ENCODE results near the gene NRN1. TPM values are rescaled to one million over a fixed set of nuclear protein-coding genes. Genes with fewer than 3 reads are reported as not detected.

NRN1 gene
- total RNA-seq, 3 donors from 2014 or later (not counting 1 experiment from before 2014, with no cell fraction given) = not detected

GRCh38 chr6:5981126-5982026, 25.3 kb downstream of the NRN1 start:
- Mint-ChIP-seq H3K36me3 (no peaks in the 10 kb centered on the region), H3K4me1 (peaks cover 6% of the 10 kb centered on the region in 2 donors), H3K9me3 (peaks cover 0 to 3% of the 10 kb centered on the region in 2 donors), H3K27me3 (ENCODE audit: low read depth in 2 of 2) (peaks cover 10 to 30% of the 10 kb centered on the region in 2 donors), H3K4me3 (no peak overlapping the region), H3K27ac (no peak overlapping the region)
- Histone ChIP-seq H3K36me3 (ENCODE audit: control insufficient read depth, insufficient read depth, low read length) (no peaks in the 10 kb centered on the region), H3K27ac (ENCODE audit: low read length) (no peak overlapping the region), H3K27me3 (ENCODE audit: control insufficient read depth, insufficient read depth, low read length) (no peaks in the 10 kb centered on the region), H3K9me3 (ENCODE audit: control insufficient read depth, insufficient read depth, low read length) (no peaks in the 10 kb centered on the region), H3K4me3 (ENCODE audit: low read length) (no peak overlapping the region), H3K4me1 (ENCODE audit: control insufficient read depth, insufficient read depth, low read length) (no peaks in the 10 kb centered on the region)
- ATAC-seq (no peak), DNase-seq (no peak)
- WGBS (ENCODE audit: insufficient coverage) = 86% methylated on average over 6 of the region's 7 CpGs
- intact Hi-C loops (cut with micrococcal nuclease) = no loop called here
- TF ChIP-seq, protein P1, sequence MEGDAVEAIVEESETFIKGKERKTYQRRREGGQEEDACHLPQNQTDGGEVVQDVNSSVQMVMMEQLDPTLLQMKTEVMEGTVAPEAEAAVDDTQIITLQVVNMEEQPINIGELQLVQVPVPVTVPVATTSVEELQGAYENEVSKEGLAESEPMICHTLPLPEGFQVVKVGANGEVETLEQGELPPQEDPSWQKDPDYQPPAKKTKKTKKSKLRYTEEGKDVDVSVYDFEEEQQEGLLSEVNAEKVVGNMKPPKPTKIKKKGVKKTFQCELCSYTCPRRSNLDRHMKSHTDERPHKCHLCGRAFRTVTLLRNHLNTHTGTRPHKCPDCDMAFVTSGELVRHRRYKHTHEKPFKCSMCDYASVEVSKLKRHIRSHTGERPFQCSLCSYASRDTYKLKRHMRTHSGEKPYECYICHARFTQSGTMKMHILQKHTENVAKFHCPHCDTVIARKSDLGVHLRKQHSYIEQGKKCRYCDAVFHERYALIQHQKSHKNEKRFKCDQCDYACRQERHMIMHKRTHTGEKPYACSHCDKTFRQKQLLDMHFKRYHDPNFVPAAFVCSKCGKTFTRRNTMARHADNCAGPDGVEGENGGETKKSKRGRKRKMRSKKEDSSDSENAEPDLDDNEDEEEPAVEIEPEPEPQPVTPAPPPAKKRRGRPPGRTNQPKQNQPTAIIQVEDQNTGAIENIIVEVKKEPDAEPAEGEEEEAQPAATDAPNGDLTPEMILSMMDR (IDR thresholded peaks at IDR 0.05) = no peak

GRCh38 chr6:5979650-5980420, 26.9 kb downstream of the NRN1 start:
- H3K36me3 Mint-ChIP-seq = no peaks in the 10 kb centered on the region
- H3K27ac Mint-ChIP-seq = no peak overlapping the region
- Histone ChIP-seq H3K4me3 (ENCODE audit: low read length) (no peak overlapping the region), H3K4me1 (ENCODE audit: control insufficient read depth, insufficient read depth, low read length) (no peaks in the 10 kb centered on the region), H3K9me3 (ENCODE audit: control insufficient read depth, insufficient read depth, low read length) (no peaks in the 10 kb centered on the region), H3K27me3 (ENCODE audit: control insufficient read depth, insufficient read depth, low read length) (no peaks in the 10 kb centered on the region), H3K27ac (ENCODE audit: low read length) (no peak overlapping the region), H3K36me3 (ENCODE audit: control insufficient read depth, insufficient read depth, low read length) (no peaks in the 10 kb centered on the region)
- H3K9me3 Mint-ChIP-seq = peaks cover 0 to 3% of the 10 kb centered on the region in 2 donors
- intact Hi-C loops (cut with micrococcal nuclease) = no loop called here
- peaks cover 6% of the 10 kb centered on the region in 2 donors for H3K4me1 Mint-ChIP-seq
- H3K4me3 Mint-ChIP-seq = no peak overlapping the region
- TF ChIP-seq, protein P1 (IDR thresholded peaks at IDR 0.05) = no peak
- H3K27me3 Mint-ChIP-seq (ENCODE audit: low read depth in 2 of 2) = peaks cover 16 to 24% of the 10 kb centered on the region in 2 donors
- DNase-seq = no peak
- no peak for ATAC-seq
- WGBS (ENCODE audit: insufficient coverage) = 70% methylated on average over 9 of the region's 9 CpGs

DNA sequence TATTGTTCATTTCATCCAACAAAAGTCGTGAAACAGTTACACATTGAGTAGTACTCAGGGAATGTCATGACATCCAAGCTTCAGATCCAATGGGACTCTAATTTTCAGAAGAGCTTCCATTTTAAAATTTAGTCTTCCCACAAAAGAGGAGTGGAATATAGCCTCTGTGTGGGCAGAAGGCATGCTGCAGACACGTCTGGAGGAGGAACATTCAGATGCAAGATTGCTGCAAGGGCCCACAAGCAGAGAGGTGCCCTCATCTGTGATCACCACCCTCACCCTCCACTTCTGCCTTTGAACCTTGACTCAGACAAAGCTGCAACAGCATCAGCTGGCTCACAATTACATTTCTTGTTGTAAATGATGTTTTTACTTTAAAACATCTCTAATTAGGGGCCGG, 29.9 kb downstream of the NRN1 start:
- peaks cover 6% of the 10 kb centered on the region in 2 donors for H3K4me1 Mint-ChIP-seq
- H3K27me3 ChIP-seq (ENCODE audit: control insufficient read depth, insufficient read depth, low read length) = no peaks in the 10 kb centered on the region
- WGBS (ENCODE audit: insufficient coverage) = 87% methylated on average over 3 of the region's 3 CpGs
- ATAC-seq (no peak), DNase-seq (no peak)
- peaks cover 15 to 19% of the 10 kb centered on the region in 2 donors for H3K27me3 Mint-ChIP-seq (ENCODE audit: low read depth in 2 of 2)
- no peak overlapping the region for H3K27ac ChIP-seq (ENCODE audit: low read length)
- H3K9me3 ChIP-seq (ENCODE audit: control insufficient read depth, insufficient read depth, low read length) = no peaks in the 10 kb centered on the region
- no peaks in the 10 kb centered on the region for H3K36me3 Mint-ChIP-seq
- H3K4me3 Mint-ChIP-seq = no peak overlapping the region
- TF ChIP-seq, protein P1 (IDR thresholded peaks at IDR 0.05) = no peak
- no peaks in the 10 kb centered on the region for H3K4me1 ChIP-seq (ENCODE audit: control insufficient read depth, insufficient read depth, low read length)
- H3K9me3 Mint-ChIP-seq = peaks cover 0 to 3% of the 10 kb centered on the region in 2 donors
- intact Hi-C loops (cut with micrococcal nuclease) = no loop called here
- H3K36me3 ChIP-seq (ENCODE audit: control insufficient read depth, insufficient read depth, low read length) = no peaks in the 10 kb centered on the region
- H3K27ac Mint-ChIP-seq = no peak overlapping the region
- no peak overlapping the region for H3K4me3 ChIP-seq (ENCODE audit: low read length)

Measured in natural killer cell (primary cell).